Astrocyte (in vitro differentiated cells and primary cell): ENCODE results near the gene TNRC18. TPM values are rescaled to one million over a fixed set of nuclear protein-coding genes. Genes with fewer than 3 reads are reported as not detected.

Experiments used
- total RNA-seq: library from RNA; stranded (reverse); gene quantifications from 2 replicates; pipeline ENCODE4 v1.2.1, GENCODE V29; 2021

TNRC18 gene
- total RNA-seq, 1 donor from 2014 or later = 84.3 TPM

Other genes with a start within 250 kb of the TNRC18 start
- 73.3 and 76.6 TPM in 2 replicates for gene WIPI2, start 233.6 kb downstream of the TNRC18 start, total RNA-seq
- gene SLC29A4, start 140.9 kb downstream of the TNRC18 start, total RNA-seq = 7.0 and 8.2 TPM in 2 replicates
- gene FBXL18, start 90.0 kb upstream of the TNRC18 start, total RNA-seq = 33.1 and 35.5 TPM in 2 replicates
- 8,286 and 8,942 TPM in 2 replicates for gene ACTB, start 106.8 kb upstream of the TNRC18 start, total RNA-seq
- gene FSCN1, start 169.0 kb upstream of the TNRC18 start, total RNA-seq = 629 and 685 TPM in 2 replicates